GM19023 (cell line): ENCODE data around the gene HMGB4.

ENCODE experiments used
- ATAC-seq: cut with Tn5 transposase; IDR thresholded peaks from one replicate; pipeline ENCODE4 v1.9.1; 2021; ENCODE audit warnings: mild to moderate bottlenecking, moderate library complexity; ENCODE audit not compliant: unreplicated experiment

Gene HMGB4

GRCh38 chr1:33863779-33864178 is at the start of gene HMGB4:
Gene HMGB4 (plus strand): TSS chr1:33864079. CDS start chr1:33864192, 113 bp downstream.
- ATAC-seq = no peak

GRCh38 chr1:33814166-33814565 is 49.7 kb upstream of the HMGB4 start:
- no peak for ATAC-seq

GRCh38 chr1:33815061-33815460 is 48.8 kb upstream of the HMGB4 start:
- no peak for ATAC-seq

GRCh38 chr1:33818071-33818470 is 45.8 kb upstream of the HMGB4 start:
- no peak for ATAC-seq

- ATAC-seq = no peak
Observed at GRCh38 chr1:33819290-33819912, 44.5 kb upstream of the HMGB4 start.

- ATAC-seq = no peak
Observed at GRCh38 chr1:33819913-33820311, 44.0 kb upstream of the HMGB4 start.

GRCh38 chr1:33820804-33821203 is 43.1 kb upstream of the HMGB4 start:
- ATAC-seq = no peak

- no peak for ATAC-seq
Observed at GRCh38 chr1:33821291-33821690, 42.6 kb upstream of the HMGB4 start.

GRCh38 chr1:33822396-33822795 is 41.5 kb upstream of the HMGB4 start:
- ATAC-seq = no peak

- no peak for ATAC-seq
Observed at GRCh38 chr1:33823401-33823800, 40.5 kb upstream of the HMGB4 start.

GRCh38 chr1:33823830-33824229 is 40.0 kb upstream of the HMGB4 start:
- ATAC-seq = no peak

- ATAC-seq = no peak
Observed at GRCh38 chr1:33824321-33824720, 39.6 kb upstream of the HMGB4 start.

GRCh38 chr1:33824971-33825370 is 38.9 kb upstream of the HMGB4 start:
- ATAC-seq = no peak

- ATAC-seq = no peak
Observed at GRCh38 chr1:33825506-33825905, 38.4 kb upstream of the HMGB4 start.

GRCh38 chr1:33826311-33826710 is 37.6 kb upstream of the HMGB4 start:
- ATAC-seq = no peak

GRCh38 chr1:33826711-33827110 is 37.2 kb upstream of the HMGB4 start:
- no peak for ATAC-seq

- no peak for ATAC-seq
Observed at GRCh38 chr1:33828059-33828458, 35.8 kb upstream of the HMGB4 start.

- ATAC-seq = no peak
Observed at GRCh38 chr1:33828654-33829053, 35.2 kb upstream of the HMGB4 start.

- no peak for ATAC-seq
Observed at GRCh38 chr1:33836911-33837310, 27.0 kb upstream of the HMGB4 start.

GRCh38 chr1:33837635-33838034 is 26.2 kb upstream of the HMGB4 start:
- ATAC-seq = no peak

- no peak for ATAC-seq
Observed at GRCh38 chr1:33841494-33841893, 22.4 kb upstream of the HMGB4 start.

GRCh38 chr1:33842348-33842747 is 21.5 kb upstream of the HMGB4 start:
- ATAC-seq = no peak

- ATAC-seq = no peak
Observed at GRCh38 chr1:33844166-33844565, 19.7 kb upstream of the HMGB4 start.
